ENCODE results near the gene UVSSA.

DNA sequence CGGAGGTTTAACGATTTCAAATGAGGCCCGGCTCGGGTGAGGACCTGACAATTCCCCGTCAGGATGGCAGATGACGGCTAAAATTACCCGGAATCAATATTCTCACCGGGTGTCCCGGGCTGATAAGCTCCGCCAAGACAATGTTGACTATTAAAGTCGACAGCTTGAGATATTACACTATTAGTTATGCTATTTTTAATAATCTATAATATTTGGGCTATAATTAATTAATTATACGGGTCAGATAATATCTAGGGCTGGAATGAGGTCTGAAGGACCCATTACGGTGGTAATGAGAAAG lies 68.6 kb downstream of the UVSSA start:
- no peak for TF ChIP-seq EZH2 (IDR thresholded peaks at IDR 0.05)
- TF ChIP-seq POLR2AphosphoS5 (IDR thresholded peaks at IDR 0.05; ENCODE audit: borderline replicate concordance, low read depth, low read length): no peak
- no peak for TF ChIP-seq FOXP2 (optimal IDR thresholded peaks at IDR 0.05; ENCODE audit: control extremely low read depth, extremely low read length, insufficient read depth)
